ENCODE measurements around the gene ARCN1. TPM values are rescaled to one million over a fixed set of nuclear protein-coding genes. Genes with fewer than 3 reads are reported as not detected.
"Not testable (repeated sequence)": the region's sequence is repeated elsewhere in the genome, so short reads cannot be mapped to it uniquely, and the experiment has no call there.

Gene ARCN1
- total RNA-seq, 2 donors from 2014 or later: 116 to 125 TPM

- peak overlapping the region; percentile 35 to 43 for H3K27ac ChIP-seq
- DNase-seq (ENCODE audit: low spot score) (peak; percentile 30), ATAC-seq (ENCODE audit: insufficient number of reproducible peaks, low FRiP score, low read depth) (peak; percentile 39)
- no peak for TF ChIP-seq CTCF (IDR thresholded peaks at IDR 0.05)
- peaks cover 0 to 14% of the 10 kb centered on the region in 2 donors for H3K4me1 ChIP-seq (ENCODE audit: control insufficient read depth in 1 of 2, low read depth in 2 of 2)
- H3K4me3 ChIP-seq: peak overlapping the region; percentile 86
- no peaks in the 10 kb centered on the region for H3K36me3 ChIP-seq
- no peaks in the 10 kb centered on the region for H3K27me3 ChIP-seq (replicated peaks; ENCODE audit: insufficient read depth)
- no peaks in the 10 kb centered on the region for H3K9me3 ChIP-seq
Measured at GRCh38 chr11:118565051-118565450, 7.2 kb upstream of the ARCN1 start.

- no peaks in the 10 kb centered on the region for H3K27me3 ChIP-seq (replicated peaks; ENCODE audit: insufficient read depth)
- no peak for DNase-seq (ENCODE audit: low spot score)
- no peak for ATAC-seq (ENCODE audit: insufficient number of reproducible peaks, low FRiP score, low read depth)
- TF ChIP-seq CTCF (IDR thresholded peaks at IDR 0.05): no peak
- H3K4me3 ChIP-seq: no peak overlapping the region
- no peak overlapping the region for H3K27ac ChIP-seq
- H3K36me3 ChIP-seq: no peaks in the 10 kb centered on the region
- H3K4me1 ChIP-seq (ENCODE audit: control insufficient read depth in 1 of 2, low read depth in 2 of 2): peaks cover 2 to 29% of the 10 kb centered on the region in 2 donors
- H3K9me3 ChIP-seq: no peaks in the 10 kb centered on the region
Measured at GRCh38 chr11:118569670-118570069, 2.5 kb upstream of the ARCN1 start.

GRCh38 chr11:118570787-118571186, 1.4 kb upstream of the ARCN1 start:
- Histone ChIP-seq H3K9me3 (no peaks in the 10 kb centered on the region), H3K4me3 (no peak overlapping the region), H3K4me1 (ENCODE audit: control insufficient read depth in 1 of 2, low read depth in 2 of 2) (peaks cover 7 to 36% of the 10 kb centered on the region in 2 donors), H3K27ac (peak overlapping the region; percentile 99 to 100), H3K27me3 (replicated peaks; ENCODE audit: insufficient read depth) (no peaks in the 10 kb centered on the region), H3K36me3 (no peaks in the 10 kb centered on the region)
- DNase-seq (ENCODE audit: low spot score) (no peak), ATAC-seq (ENCODE audit: insufficient number of reproducible peaks, low FRiP score, low read depth) (no peak)
- no peak for TF ChIP-seq CTCF (IDR thresholded peaks at IDR 0.05)

GRCh38 chr11:118571701-118572060, 528 bp upstream of the ARCN1 start:
- H3K9me3 ChIP-seq; H3K36me3 ChIP-seq; ATAC-seq (ENCODE audit: insufficient number of reproducible peaks, low FRiP score, low read depth); DNase-seq (ENCODE audit: low spot score); H3K27me3 ChIP-seq (replicated peaks; ENCODE audit: insufficient read depth): not testable (repeated sequence)
- H3K4me1 ChIP-seq (ENCODE audit: control insufficient read depth in 1 of 2, low read depth in 2 of 2): peaks cover 10 to 42% of the 10 kb centered on the region in 2 donors
- peak overlapping the region; percentile 99 to 100 for H3K27ac ChIP-seq
- peak overlapping the region; percentile 98 for H3K4me3 ChIP-seq

GRCh38 chr11:118572981-118573550, 857 bp downstream of the ARCN1 start:
- H3K4me3 ChIP-seq: peak overlapping the region; percentile 98
- H3K27me3 ChIP-seq (replicated peaks; ENCODE audit: insufficient read depth): no peaks in the 10 kb centered on the region
- ATAC-seq (ENCODE audit: insufficient number of reproducible peaks, low FRiP score, low read depth): peak; percentile 26
- TF ChIP-seq CTCF (IDR thresholded peaks at IDR 0.05): no peak
- no peaks in the 10 kb centered on the region for H3K9me3 ChIP-seq
- peak overlapping the region; percentile 99 to 100 for H3K27ac ChIP-seq
- peaks cover 13 to 54% of the 10 kb centered on the region in 2 donors for H3K4me1 ChIP-seq (ENCODE audit: control insufficient read depth in 1 of 2, low read depth in 2 of 2)
- no peak for DNase-seq (ENCODE audit: low spot score)
- no peaks in the 10 kb centered on the region for H3K36me3 ChIP-seq

- Histone ChIP-seq H3K4me3 (peak overlapping the region; percentile 98), H3K36me3 (no peaks in the 10 kb centered on the region), H3K9me3 (no peaks in the 10 kb centered on the region), H3K27me3 (replicated peaks; ENCODE audit: insufficient read depth) (no peaks in the 10 kb centered on the region), H3K27ac (no peak overlapping the region), H3K4me1 (ENCODE audit: control insufficient read depth in 1 of 2, low read depth in 2 of 2) (peaks cover 13 to 65% of the 10 kb centered on the region in 2 donors)
- DNase-seq (ENCODE audit: low spot score) (no peak), ATAC-seq (ENCODE audit: insufficient number of reproducible peaks, low FRiP score, low read depth) (no peak)
- no peak for TF ChIP-seq CTCF (IDR thresholded peaks at IDR 0.05)
Measured at GRCh38 chr11:118574636-118575035, 2.4 kb downstream of the ARCN1 start.

- H3K4me3 ChIP-seq; DNase-seq (ENCODE audit: low spot score); H3K9me3 ChIP-seq; ATAC-seq (ENCODE audit: insufficient number of reproducible peaks, low FRiP score, low read depth); H3K27me3 ChIP-seq (replicated peaks; ENCODE audit: insufficient read depth): not testable (repeated sequence)
- H3K36me3 ChIP-seq: peaks cover 13% of the 10 kb centered on the region
- H3K27ac ChIP-seq: peak overlapping the region; percentile 13 to 51
- H3K4me1 ChIP-seq (ENCODE audit: control insufficient read depth in 1 of 2, low read depth in 2 of 2): peaks cover 16 to 58% of the 10 kb centered on the region in 2 donors
Measured at GRCh38 chr11:118577995-118578394, 5.8 kb downstream of the ARCN1 start.

Data from thoracic aorta (tissue), 2 donors.